Measurements from ENCODE around the gene TMEM94.
"Not testable (repeated sequence)": the region's sequence is repeated elsewhere in the genome, so short reads cannot be mapped to it uniquely, and the experiment has no call there.

DNA sequence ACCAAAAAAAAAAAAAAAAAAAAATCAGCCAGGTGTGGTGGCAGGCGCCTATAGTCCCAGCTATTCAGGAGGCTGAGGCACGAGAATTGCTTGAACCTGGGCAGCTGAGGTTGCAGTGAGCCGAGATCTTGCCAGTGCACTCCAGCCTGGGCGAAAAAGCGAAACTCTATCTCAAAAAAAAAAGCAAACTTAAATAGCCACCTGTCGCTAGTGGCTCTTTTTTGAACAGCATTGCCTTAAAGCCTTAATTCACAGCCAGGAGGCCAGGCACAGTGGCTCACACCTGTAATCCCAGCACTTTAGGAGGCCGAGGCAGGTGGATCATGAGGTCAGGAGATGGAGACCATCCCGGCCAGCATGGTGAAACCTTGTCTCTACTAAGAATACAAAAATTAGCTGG, 64.0 kb downstream of the TMEM94 start:
- not testable (repeated sequence) for TF ChIP-seq POLR2A (IDR thresholded peaks at IDR 0.05; ENCODE audit: low read depth, low read length); POLR2AphosphoS5 (IDR thresholded peaks at IDR 0.05; ENCODE audit: low read depth, low read length); TAF1 (IDR thresholded peaks at IDR 0.05; ENCODE audit: low read depth, low read length); PAX5 (IDR thresholded peaks at IDR 0.05; ENCODE audit: insufficient read depth, low read length, severe bottlenecking)

All from GM12891 (cell line).